LNCaP clone FGC (cell line): ENCODE results near the gene SMG6.

Experiments
- DNase-seq: peaks from one replicate; pipeline ENCODE4 v3.0.0-alpha.2; 2011; ENCODE audit warnings: low read depth
- H3K4me3 ChIP-seq: 2 replicates; pipeline ENCODE4 v1.5.1; 2011; ENCODE audit warnings: mild to moderate bottlenecking, low read depth, low read length, control low read depth
- CTCF ChIP-seq: IDR thresholded peaks from 2 replicates; pipeline ENCODE4 v1.5.1; 2012; ENCODE audit warnings: mild to moderate bottlenecking; ENCODE audit not compliant: control insufficient read depth, insufficient read depth; ENCODE audit errors: extremely low read depth

Gene SMG6

GRCh38 chr17:2138761-2139160, 164.8 kb downstream of the SMG6 start:
- DNase-seq = peak; percentile 93
- no peak overlapping the region for H3K4me3 ChIP-seq
- TF ChIP-seq CTCF = no peak

GRCh38 chr17:2138318-2138717, 165.3 kb downstream of the SMG6 start:
- H3K4me3 ChIP-seq = no peak overlapping the region
- no peak for DNase-seq
- no peak for TF ChIP-seq CTCF

GRCh38 chr17:2137342-2138098, 166.1 kb downstream of the SMG6 start:
- DNase-seq = no peak
- TF ChIP-seq CTCF = no peak
- H3K4me3 ChIP-seq = no peak overlapping the region

- no peak overlapping the region for H3K4me3 ChIP-seq
- no peak for DNase-seq
- TF ChIP-seq CTCF = no peak
Measured at GRCh38 chr17:2136241-2136640, 167.3 kb downstream of the SMG6 start.

GRCh38 chr17:2128011-2128410, 175.6 kb downstream of the SMG6 start:
- H3K4me3 ChIP-seq = no peak overlapping the region
- TF ChIP-seq CTCF = no peak
- DNase-seq = no peak

- no peak for DNase-seq
- H3K4me3 ChIP-seq = no peak overlapping the region
- TF ChIP-seq CTCF = no peak
Measured at GRCh38 chr17:2125013-2125535, 178.5 kb downstream of the SMG6 start.

- no peak for TF ChIP-seq CTCF
- no peak overlapping the region for H3K4me3 ChIP-seq
- no peak for DNase-seq
Measured at GRCh38 chr17:2124391-2124790, 179.2 kb downstream of the SMG6 start.
